Activated CD4-positive, alpha-beta T cell treated with anti-CD3 and anti-CD28 coated beads, Interleukin-2, amount 50 U/mL, for 24 hours (primary cell): ENCODE measurements around the gene EFNA4.

Experiments
- DNase-seq, 2 donors: peaks; one replicate each; pipeline ENCODE4 v3.0.0-alpha.2; 2020; ENCODE audit warnings: low read depth in 1 of 2, low spot score in 1 of 2

EFNA4 gene

GRCh38 chr1:155072531-155073289, 9.2 kb downstream of the EFNA4 start:
- DNase-seq = no peak

GRCh38 chr1:155073377-155074242, 10.1 kb downstream of the EFNA4 start:
- no peak for DNase-seq

- no peak for DNase-seq
Measured at GRCh38 chr1:155075535-155075934, 12.0 kb downstream of the EFNA4 start.

GRCh38 chr1:155076371-155076770, 12.8 kb downstream of the EFNA4 start:
- no peak for DNase-seq

GRCh38 chr1:155077346-155077745, 13.8 kb downstream of the EFNA4 start:
- DNase-seq = no peak

- no peak for DNase-seq
Measured at GRCh38 chr1:155077758-155078445, 14.4 kb downstream of the EFNA4 start.

- DNase-seq = no peak
Measured at GRCh38 chr1:155078469-155079209, 15.1 kb downstream of the EFNA4 start, which contains the start of gene EFNA3. EFNA3 (plus strand) TSS chr1:155078837; CDS start chr1:155078942, 105 bp downstream.

- DNase-seq = no peak
Measured at GRCh38 chr1:155079210-155079486, 15.6 kb downstream of the EFNA4 start.

GRCh38 chr1:155079487-155080311, 16.2 kb downstream of the EFNA4 start:
- DNase-seq = no peak

- no peak for DNase-seq
Measured at GRCh38 chr1:155080312-155081228, 17.0 kb downstream of the EFNA4 start.

- DNase-seq = no peak
Measured at GRCh38 chr1:155081472-155082300, 18.1 kb downstream of the EFNA4 start.

GRCh38 chr1:155082301-155083051, 18.9 kb downstream of the EFNA4 start:
- no peak for DNase-seq

GRCh38 chr1:155083052-155083541, 19.6 kb downstream of the EFNA4 start:
- DNase-seq = no peak

GRCh38 chr1:155083865-155084721, 20.6 kb downstream of the EFNA4 start:
- DNase-seq = no peak

GRCh38 chr1:155084722-155085503, 21.4 kb downstream of the EFNA4 start:
- DNase-seq = peak; percentile 86 to 87
